Measurements from ENCODE around the gene REXO4. TPM values are rescaled to one million over a fixed set of nuclear protein-coding genes. Genes with fewer than 3 reads are reported as not detected.

REXO4 gene
- total and polyA plus RNA-seq, 2 of the 13 experiments (the other 11 are each of a cell fraction or from before 2014, with no cell fraction given), result 18.5 to 30.4 TPM

DNA sequence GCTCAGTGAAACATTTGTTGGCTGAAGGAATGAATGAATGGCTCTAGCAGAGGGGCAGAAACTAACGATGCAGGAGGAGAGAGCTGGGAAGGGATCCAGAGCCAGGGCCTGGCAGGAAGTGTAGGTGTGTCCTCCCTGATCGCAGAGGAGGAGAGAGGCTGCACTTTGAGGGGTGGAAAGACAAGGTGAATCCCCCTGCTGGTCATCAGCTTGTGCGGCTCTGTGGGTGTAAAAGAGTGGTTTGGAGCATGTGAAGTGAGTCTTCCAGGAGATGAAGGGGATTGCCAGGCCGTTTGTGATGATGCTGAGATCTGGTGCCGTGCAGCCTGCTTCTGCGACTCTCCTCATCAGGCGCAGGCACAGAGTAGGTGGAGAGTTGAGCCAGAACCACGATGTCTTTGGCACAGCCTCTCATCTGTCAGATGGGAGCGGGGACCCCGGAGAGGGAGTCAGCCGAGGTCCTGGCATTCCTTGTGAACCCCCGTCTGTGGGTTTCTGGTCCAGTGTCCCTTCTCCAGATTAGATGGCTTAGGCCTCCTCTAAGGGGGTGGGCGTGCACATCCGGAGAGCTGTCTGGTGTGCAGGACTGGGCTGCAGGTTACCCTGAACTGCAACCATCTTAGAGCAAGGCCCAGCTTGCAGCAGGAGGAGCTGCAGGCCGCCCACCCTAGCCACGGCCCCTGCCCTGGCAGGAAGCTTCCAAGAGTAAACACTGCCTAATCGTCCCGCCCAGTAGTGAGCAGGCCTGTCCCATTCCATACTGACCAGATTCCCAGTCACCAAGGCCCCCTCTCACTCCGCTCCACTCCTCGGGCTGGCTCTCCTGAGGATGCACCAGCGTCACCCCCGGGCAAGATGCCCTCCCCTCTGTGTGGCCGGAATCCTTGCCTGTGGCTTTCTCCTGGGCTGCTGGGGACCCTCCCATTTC is 4.1 kb upstream of the REXO4 start, which contains the start of gene ADAMTS13 (continued):
- TF ChIP-seq, protein P1, sequence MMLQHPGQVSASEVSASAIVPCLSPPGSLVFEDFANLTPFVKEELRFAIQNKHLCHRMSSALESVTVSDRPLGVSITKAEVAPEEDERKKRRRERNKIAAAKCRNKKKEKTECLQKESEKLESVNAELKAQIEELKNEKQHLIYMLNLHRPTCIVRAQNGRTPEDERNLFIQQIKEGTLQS (CRISPR knock-in tag; IDR thresholded peaks at IDR 0.05), result no peak
- no peak for TF ChIP-seq SMYD3 (CRISPR knock-in tag; IDR thresholded peaks at IDR 0.05)
- TF ChIP-seq, protein P2, sequence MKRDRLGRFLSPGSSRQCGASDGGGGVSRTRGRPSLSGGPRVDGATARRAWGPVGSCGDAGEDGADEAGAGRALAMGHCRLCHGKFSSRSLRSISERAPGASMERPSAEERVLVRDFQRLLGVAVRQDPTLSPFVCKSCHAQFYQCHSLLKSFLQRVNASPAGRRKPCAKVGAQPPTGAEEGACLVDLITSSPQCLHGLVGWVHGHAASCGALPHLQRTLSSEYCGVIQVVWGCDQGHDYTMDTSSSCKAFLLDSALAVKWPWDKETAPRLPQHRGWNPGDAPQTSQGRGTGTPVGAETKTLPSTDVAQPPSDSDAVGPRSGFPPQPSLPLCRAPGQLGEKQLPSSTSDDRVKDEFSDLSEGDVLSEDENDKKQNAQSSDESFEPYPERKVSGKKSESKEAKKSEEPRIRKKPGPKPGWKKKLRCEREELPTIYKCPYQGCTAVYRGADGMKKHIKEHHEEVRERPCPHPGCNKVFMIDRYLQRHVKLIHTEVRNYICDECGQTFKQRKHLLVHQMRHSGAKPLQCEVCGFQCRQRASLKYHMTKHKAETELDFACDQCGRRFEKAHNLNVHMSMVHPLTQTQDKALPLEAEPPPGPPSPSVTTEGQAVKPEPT (CRISPR knock-in tag; IDR thresholded peaks at IDR 0.05; ENCODE audit: low read depth), result 0 out of 2 replicates have a peak, but pooled peaks have one; percentile 47
- TF ChIP-seq RFXANK (CRISPR knock-in tag; IDR thresholded peaks at IDR 0.05), result no peak
- TF ChIP-seq MED13 (CRISPR knock-in tag; IDR thresholded peaks at IDR 0.05), result no peak
- TF ChIP-seq ZNF556 (CRISPR knock-in tag; IDR thresholded peaks at IDR 0.05; ENCODE audit: borderline replicate concordance), result no peak
- TF ChIP-seq POLR2G (IDR thresholded peaks at IDR 0.05; ENCODE audit: low read depth, low read length), result no peak
- no peak for TF ChIP-seq ZNF816 (CRISPR knock-in tag; IDR thresholded peaks at IDR 0.05; ENCODE audit: borderline replicate concordance)
- TF ChIP-seq ZNF510 (CRISPR knock-in tag; IDR thresholded peaks at IDR 0.05; ENCODE audit: low read depth), result no peak; the same call in 1 of the 2 replicates
- TF ChIP-seq, protein P3, sequence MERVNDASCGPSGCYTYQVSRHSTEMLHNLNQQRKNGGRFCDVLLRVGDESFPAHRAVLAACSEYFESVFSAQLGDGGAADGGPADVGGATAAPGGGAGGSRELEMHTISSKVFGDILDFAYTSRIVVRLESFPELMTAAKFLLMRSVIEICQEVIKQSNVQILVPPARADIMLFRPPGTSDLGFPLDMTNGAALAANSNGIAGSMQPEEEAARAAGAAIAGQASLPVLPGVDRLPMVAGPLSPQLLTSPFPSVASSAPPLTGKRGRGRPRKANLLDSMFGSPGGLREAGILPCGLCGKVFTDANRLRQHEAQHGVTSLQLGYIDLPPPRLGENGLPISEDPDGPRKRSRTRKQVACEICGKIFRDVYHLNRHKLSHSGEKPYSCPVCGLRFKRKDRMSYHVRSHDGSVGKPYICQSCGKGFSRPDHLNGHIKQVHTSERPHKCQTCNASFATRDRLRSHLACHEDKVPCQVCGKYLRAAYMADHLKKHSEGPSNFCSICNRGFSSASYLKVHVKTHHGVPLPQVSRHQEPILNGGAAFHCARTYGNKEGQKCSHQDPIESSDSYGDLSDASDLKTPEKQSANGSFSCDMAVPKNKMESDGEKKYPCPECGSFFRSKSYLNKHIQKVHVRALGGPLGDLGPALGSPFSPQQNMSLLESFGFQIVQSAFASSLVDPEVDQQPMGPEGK (CRISPR knock-in tag; IDR thresholded peaks at IDR 0.05), result 0 out of 2 replicates have a peak, but pooled peaks have one; percentile 12
- TF ChIP-seq FOXA3 (CRISPR knock-in tag; IDR thresholded peaks at IDR 0.05), result peak; percentile 57
- peak; percentile 15; the same call in 1 of the 2 replicates for TF ChIP-seq ZMYM3 (CRISPR knock-in tag; IDR thresholded peaks at IDR 0.05)
- no peak for TF ChIP-seq ZFP62 (CRISPR knock-in tag; IDR thresholded peaks at IDR 0.05)
- TF ChIP-seq YEATS4 (CRISPR knock-in tag; IDR thresholded peaks at IDR 0.05; ENCODE audit: borderline replicate concordance), result peak; percentile 53; the same call in 1 of the 2 replicates
- TF ChIP-seq STAG1 (CRISPR knock-in tag; IDR thresholded peaks at IDR 0.05), result peak; percentile 3; the same call in 1 of the 2 replicates
- TF ChIP-seq, protein P4, sequence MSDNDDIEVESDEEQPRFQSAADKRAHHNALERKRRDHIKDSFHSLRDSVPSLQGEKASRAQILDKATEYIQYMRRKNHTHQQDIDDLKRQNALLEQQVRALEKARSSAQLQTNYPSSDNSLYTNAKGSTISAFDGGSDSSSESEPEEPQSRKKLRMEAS (IDR thresholded peaks at IDR 0.05), result 0 out of 2 replicates have a peak, but pooled peaks have one; percentile 17
- TF ChIP-seq PITX1 (CRISPR knock-in tag; IDR thresholded peaks at IDR 0.05), result no peak
- TF ChIP-seq, protein P5, sequence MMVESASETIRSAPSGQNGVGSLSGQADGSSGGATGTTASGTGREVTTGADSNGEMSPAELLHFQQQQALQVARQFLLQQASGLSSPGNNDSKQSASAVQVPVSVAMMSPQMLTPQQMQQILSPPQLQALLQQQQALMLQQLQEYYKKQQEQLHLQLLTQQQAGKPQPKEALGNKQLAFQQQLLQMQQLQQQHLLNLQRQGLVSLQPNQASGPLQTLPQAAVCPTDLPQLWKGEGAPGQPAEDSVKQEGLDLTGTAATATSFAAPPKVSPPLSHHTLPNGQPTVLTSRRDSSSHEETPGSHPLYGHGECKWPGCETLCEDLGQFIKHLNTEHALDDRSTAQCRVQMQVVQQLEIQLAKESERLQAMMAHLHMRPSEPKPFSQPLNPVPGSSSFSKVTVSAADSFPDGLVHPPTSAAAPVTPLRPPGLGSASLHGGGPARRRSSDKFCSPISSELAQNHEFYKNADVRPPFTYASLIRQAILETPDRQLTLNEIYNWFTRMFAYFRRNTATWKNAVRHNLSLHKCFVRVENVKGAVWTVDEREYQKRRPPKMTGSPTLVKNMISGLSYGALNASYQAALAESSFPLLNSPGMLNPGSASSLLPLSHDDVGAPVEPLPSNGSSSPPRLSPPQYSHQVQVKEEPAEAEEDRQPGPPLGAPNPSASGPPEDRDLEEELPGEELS (CRISPR knock-in tag; IDR thresholded peaks at IDR 0.05), result peak; percentile 40; the same call in 1 of the 2 replicates
- TF ChIP-seq SOX5 (CRISPR knock-in tag; IDR thresholded peaks at IDR 0.05; ENCODE audit: borderline replicate concordance), result no peak
